HG03196 (cell line): ENCODE results near the gene RHCE.
"Not testable (repeated sequence)": the region's sequence is repeated elsewhere in the genome, so short reads cannot be mapped to it uniquely, and the experiment has no call there.

Experiments used
- ATAC-seq: cut with Tn5 transposase; IDR thresholded peaks from one replicate; pipeline ENCODE4 v1.9.1; 2021; ENCODE audit not compliant: unreplicated experiment

Gene RHCE

DNA sequence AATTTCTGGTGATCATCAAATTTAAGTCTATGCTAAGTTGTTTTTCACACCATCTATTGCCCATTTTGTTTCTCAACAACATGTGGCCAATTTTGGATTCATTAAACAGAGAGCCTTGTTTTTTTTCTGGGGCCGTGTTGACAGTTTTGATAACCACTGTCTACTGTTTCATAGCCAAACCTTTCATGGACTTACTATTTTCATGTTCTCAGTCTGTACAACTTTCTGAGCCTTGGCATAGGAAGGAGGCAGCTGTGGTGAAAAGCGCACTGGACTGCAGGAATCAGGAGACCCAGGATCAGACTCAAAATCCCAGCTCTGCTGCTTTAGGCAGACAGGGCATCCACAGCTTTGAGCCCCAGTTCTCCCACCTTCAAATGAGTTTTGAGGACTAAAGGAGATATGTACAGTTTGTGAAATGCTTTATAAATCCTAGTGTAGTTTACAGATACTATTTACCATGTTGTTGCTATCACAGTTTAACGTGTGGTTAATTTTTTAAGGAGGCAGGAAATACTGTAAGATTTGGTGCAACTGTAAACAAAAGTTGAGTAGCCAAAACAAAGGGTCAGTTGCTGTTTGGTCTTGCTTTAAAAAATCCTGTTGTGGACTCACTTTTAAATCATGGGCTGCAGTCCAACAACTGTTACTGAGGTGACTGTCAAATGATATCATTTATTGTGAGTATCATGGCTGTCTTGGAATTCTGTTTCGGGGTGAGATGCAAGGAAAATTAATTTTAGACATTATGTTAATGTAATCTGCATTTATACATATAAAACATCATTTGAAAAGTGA, 13.0 kb upstream of the RHCE start:
- no peak for ATAC-seq

DNA sequence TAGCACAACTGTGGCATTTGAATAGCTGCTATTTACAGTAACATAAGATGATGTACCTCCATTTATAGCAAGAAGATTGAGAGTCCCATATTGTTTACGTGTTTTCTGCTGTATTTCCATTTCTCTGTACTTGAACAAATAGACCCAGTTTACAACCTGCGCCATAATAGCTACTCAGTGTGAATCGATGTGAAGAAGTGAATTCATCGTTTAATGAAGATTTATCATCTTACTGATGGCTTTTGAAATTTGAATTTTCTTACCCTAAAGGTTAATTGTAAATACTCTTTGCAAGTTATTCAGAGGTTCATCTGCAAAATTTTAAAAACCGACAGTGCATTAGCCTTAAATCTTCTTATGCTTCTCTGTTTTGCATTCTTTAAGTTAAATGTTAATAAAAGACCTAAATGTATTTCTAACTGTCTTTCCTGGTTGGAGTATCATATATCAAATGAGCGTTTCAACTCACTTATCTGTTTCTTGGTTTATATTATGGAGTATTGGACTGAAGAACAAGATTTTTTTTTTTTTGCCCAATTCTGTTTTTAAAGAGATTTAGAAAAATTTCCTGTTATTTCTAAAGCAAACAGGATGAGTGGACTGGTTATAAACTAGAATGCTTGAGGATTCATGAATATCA, 12.2 kb upstream of the RHCE start:
- ATAC-seq: no peak

DNA sequence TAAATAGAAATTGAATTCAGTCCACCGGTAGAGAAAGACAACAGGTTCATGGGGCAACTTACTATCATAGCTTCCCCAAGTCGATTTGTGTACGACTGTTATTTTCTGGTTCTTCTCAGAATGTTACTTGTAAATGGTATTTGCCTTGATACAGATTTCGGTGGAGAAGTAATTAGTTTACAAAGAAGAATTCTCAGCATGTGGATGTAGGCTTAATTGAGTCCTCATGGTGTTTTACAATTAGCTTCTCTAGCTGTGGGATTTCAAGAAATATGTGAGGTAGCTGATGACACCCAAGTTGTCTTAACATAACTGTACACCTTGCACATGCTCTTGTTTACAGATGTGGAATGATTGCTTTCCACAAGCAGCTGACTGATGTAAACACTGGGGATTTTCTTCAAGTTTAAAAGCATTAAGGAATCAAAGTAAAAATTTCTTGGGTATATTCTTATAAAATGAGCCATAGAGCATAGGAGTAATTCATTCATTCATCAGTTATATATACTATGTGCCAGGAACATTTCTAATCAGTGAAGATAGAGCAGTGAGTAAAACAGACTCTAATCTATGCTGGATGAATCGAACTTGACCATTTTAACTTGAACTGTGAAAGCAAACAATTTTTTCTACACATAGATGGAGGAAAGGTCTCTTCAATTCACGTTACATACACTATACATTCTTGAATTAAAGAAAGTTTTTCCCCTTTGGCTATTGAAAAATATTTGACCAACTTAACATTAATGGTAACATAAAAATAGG, 11.5 kb upstream of the RHCE start:
- no peak for ATAC-seq

DNA sequence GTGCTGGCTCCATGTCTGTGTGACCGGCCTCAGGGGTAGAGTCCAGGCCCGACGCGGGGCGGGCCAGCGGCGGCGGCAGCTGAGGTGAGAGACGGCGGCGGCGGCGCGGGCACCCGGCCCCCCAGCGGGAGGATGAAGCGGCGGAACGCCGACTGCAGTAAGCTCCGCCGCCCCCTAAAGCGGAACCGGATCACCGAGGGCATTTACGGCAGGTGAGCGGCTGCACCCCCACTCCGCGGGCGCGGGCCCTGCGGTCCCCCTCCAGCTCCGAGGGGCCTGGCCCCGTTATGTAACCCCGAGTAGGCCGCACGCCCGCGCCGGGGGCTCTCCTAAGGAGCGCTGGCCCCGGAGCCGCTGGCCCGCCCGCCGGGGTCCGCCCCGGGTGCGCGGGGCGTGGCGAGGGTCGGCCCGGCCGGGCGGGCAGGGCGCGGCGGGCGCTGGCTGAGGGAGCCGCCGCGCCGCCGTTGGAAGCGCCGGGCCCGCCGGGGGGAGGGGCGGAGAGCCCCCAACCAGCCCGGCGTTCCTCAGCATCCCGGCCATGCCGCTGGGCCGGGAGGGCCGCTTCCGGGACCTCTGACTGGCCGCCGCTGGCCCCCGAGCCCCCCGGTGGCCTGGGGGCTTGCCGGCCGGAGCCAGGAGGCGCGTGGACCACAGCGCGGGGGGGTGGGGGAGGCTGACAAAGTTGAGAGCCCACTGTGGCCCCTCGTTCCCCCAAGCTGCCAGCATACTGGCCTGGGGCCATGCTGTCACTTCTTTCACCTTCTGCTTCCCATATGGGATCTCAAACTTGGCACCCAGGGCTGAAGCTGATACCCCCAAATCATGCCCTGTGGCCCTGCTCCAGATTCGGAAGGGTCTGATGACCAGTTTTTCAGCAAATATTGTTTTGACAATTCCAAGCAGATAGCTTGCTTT, 10.6 kb upstream of the RHCE start:
- ATAC-seq: peak; percentile 23

DNA sequence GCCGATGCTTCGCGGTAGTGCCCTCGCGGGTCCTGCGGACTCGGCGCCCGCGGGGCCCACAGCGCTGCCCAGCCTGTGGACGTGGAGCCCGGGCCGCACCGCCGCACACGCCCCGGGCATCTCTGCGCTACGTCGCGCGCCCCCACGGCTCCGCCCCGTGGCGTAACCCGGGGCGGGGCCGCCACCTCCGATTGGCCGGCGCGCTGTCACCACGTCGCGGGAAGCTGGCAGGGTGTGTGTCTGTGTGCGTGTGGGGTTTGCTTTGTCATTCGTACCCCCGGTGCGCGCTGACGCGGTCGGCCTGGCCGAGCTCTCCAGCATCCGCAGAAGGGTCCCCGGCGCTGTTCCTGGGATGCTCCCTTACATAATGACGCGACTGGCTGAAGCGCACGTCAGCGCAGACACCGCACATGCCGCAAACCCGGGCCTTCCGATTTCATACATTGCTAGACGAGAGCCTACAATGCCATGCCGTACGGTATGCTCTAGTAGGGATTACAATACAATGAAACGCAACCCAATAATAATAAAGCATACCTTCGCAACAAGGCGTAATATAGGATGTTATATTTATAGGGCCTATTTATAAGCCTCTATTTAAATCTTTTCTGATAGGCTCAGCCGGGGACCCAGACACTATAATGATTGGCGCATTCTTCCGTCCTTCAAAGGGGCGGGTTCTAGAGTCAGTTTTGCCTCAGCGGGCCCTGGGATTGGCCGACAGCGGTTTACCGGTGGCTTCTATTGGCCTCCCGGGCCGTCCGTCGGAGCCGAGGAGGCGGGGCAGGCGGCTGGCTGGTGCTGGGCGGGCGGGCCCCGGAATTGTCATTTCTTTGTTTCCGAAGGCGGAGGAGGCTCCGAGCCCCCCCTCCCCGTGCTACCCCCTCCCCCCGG, 9.7 kb upstream of the RHCE start, which contains the start of gene MACO1:
Gene MACO1 (plus strand): TSS at position 825 of the 894 bp plus-strand sequence. CDS start 202 bp downstream, outside the sequence.
- peak; percentile 87 for ATAC-seq

DNA sequence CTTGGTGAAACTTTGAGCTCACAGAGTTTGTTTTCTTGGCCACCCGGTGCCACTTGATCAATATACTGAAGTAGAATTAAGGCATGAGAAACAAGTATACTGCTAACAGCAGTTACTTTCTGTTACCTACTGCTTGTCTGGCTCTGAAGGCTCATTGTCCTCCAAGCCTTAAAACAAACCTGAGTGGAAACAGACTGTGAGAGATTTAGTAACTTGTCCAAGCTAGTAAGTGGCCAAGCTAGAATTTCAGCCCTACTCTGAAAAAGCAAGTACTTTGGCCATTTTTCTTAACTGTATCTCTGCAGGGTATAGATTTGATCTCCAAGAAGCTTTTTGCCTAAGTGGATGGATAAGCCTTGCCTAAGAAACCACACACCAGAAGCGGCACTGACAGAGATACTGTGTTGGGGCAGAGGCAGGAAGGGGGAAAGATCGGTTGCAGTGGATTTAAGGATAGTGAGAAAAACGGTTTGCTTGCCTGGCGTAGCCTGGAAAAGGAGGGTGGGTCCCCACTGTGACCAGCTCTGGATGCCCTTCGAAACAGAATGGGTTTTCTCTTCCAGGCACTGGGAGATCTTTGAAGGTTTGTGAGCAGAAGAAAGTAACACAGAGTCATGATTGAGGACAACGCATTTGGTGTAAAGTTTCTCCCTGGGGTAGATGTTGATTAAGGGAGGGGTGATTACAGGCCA, 8.0 kb upstream of the RHCE start:
- ATAC-seq: no peak

DNA sequence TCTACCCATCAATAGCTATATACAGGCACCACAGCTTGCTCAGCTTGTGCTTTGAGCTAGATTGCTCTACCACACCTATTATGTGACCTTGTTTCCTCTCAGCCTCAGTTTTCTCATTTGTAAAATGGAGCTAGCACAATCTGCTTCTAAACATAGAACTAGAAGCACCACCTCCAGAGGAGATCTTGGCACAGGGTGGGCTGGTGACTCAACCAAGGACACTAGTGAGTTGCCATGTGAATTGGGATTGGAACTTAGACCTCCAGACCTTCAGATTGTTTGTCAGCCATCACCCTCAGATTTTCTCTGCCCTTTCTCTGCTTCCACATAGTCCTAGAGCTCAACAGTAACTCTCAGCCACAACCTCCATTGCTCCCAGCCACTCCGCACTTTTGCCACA, 7.1 kb upstream of the RHCE start:
- no peak for ATAC-seq

DNA sequence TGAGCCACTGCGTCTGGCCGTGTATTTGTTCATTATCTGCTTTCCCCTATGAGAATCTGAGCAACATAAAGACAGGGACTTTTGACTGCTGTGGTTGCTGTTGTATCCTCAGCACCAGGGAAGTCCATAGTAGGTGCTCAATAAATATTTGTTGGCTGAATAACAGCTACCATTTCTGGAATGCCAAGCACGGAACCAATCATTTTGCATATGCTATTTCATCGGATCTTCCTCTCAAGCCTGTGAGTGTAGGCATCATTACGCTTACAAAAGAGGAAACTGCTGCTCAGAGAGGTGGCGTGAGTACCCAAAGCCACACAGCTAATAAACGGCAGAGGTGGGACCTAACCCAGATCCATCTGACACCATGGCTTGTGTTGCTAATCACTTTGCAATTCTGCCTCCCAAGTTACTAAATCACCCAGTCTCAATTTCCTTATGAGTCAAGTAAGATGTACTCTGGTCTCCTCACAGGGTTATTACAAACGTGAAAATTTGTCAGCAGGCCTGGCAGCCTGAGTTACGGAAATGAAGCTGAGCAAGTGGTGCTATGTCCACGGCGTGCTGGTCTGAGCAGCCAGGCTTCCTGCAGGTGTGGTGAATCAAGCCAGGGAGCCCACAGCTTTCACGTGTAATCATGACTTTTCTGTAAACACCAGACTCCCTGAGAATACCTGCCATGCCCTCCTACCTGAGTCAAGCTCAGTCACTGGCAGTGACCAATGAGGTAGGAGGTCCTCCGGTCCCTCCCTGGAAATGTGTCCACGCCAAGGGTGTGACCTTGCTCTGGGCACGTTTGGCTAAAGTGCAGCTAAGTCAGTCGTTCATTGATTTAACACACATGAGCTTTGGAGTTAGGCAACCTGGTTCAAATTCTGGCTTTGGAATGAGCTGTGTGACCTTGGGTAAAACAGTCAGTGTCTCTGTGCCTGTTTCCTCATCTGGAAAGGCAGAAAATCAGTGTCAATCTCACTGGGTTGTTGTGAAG, 4.8 kb upstream of the RHCE start:
- no peak for ATAC-seq

DNA sequence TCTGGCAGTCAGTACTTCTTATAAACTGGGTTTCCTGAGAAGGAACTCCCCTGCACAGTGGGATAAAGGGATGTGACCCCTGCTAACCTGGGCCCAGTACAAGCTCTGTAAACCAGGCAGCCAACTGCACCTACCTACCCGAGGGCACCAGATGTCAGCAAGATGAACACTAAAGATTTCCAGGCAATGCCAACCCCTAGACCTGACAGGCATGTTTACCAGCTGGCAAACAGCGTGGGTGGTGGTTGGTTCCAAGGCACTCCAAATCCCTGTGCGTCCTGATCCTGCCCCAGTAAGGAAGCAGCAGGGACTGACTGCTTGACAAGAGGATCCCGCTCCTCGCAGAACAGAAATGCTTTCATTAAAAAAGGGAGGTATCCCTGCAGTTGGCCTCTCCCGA, 2.6 kb upstream of the RHCE start:
- ATAC-seq: not testable (repeated sequence)

DNA sequence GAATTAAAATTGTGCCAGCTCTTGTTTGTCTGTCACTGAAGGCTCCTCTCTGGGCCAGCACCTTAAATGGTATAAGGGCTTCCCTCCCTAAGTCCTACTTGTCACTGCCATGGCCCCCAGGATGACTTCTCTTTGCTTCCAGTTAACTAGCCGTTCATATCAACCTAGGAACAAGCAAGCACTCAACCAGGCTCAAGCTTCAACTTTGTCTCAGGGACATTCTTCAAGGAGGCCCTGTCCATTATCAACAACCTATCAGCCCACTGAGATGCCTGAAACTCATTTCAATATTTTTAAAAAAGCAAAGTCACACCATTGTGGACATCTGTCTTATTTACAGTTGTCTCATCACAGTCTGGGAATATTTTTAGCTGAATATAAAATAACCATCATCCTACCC, 1.3 kb downstream of the RHCE start:
- ATAC-seq: not testable (repeated sequence)

DNA sequence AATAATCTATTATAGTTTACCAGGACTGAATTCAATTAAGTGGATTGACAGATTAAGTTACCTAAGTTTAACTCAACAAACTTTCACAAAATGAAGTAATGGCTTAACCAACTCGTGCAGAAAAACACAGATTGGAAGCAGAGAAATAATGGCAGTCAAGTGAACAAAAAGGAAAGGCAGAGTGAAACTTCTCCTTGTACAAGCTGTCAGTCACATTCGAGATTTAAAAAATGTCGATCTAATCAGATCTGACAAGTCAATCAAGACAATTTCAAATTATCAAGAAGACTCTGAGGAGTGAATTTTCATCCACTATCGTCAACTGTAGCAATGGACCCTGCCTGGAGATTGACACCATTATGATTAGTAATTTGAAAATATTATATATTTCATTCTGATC, 3.3 kb downstream of the RHCE start:
- not testable (repeated sequence) for ATAC-seq

DNA sequence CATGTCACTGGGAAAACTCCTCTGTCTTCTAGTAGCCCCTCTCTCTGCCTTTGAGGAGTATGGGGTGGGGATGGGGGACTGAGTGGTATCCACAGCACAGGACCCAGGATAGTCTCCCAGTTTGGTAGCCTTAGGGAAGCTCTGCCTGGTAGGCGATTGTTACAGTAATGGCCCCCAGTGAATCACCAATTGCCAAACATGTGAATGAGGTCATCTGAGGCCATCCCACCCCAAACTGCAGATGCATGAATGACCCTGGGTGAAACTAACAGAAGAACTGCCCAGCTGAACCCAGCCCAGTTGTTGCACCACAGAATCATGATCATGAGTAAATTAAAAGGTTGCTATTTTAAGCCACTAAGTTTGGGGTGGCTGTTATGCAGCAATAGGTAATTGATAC, 6.0 kb downstream of the RHCE start:
- ATAC-seq: not testable (repeated sequence)

DNA sequence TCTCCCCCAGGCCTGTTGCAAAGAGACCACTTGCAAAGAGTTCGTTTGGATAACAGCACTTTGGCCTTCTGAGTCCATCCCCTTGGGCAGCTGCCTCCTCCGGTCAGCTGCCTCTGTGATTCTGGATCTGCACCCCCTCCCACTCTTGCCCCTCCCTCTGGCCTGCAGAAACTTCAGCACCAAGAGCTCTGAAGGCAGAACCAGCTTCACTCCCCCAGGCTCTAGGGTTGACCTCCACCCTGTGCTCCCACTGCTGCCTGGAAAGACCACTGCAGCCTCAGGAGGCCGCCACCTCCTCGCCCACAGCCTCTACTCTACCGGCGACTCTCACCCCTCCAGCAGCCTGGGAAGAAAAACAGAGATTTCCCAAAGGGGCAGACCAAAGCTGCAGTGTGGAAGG, 6.5 kb downstream of the RHCE start:
- ATAC-seq: not testable (repeated sequence)

DNA sequence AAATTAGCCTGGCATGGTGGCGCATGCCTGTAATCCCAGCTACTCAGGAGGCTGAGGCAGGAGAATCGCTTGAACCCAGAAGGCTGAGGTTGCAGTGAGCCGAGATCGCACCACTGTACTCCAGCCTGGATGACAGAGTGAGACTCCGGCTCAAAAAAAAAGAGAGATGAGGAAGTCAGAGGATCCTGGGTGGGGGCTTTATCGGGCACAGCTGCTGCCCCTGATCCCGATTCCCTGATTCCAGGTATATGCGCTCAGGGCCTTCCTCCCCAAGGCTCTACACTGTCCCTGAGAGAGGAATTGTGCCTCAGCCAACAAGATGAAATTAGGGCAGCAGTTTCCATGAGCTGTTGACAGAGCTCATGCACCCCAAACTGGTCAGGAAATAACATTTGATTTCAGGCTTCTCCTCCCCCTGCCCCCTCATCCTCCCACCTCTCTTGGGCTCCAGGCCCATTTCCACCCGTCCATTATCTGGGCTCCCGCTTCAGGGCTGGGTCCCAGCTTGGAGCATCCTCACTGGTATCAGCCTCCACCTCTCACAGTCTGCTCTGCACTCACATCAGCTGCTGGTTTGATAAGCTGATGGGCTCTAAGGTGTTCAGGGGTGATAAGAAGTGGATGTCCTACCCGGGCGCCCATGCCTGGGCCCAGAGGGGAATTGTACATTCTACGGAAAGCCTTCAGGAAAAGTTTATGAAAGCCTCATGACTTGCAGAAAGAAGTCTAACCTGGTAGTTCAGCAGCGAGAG, 7.6 kb downstream of the RHCE start:
- not testable (repeated sequence) for ATAC-seq

DNA sequence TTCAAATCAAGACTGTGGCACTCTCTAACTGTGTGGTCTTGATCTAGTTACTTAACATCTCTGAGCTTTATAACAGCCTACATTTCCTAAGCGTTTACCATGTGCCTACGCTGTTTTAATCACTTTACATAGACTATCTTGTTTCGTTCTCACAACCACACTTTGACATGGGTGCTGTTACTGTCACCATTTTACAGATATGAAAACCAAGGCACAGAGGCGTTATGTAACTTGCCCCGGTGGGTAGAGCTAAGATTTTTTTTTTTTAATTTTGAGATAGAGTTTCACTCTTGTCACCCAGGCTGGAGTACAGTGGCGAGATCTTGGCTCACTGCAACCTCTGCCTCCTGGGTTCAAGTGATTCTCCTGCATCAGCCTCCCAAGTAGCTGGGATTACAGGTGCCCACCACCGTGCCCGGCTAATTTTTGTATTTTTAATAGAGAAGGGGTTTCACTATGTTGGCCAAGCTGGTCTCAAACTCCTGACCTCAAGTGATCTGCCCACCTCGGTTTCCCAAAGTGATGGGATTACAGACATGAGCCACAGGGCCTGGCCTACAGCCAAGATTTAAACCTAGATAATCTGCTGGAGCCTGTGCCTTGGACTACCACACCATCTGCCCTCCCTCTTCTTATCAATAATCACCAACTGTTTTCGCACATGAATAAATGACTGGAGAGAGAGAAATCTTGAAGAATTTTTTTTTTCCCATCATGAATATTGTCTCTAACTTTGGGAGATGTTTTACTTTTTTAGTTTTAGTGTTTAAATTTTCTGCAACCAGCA, 10.8 kb downstream of the RHCE start:
- ATAC-seq: not testable (repeated sequence)

DNA sequence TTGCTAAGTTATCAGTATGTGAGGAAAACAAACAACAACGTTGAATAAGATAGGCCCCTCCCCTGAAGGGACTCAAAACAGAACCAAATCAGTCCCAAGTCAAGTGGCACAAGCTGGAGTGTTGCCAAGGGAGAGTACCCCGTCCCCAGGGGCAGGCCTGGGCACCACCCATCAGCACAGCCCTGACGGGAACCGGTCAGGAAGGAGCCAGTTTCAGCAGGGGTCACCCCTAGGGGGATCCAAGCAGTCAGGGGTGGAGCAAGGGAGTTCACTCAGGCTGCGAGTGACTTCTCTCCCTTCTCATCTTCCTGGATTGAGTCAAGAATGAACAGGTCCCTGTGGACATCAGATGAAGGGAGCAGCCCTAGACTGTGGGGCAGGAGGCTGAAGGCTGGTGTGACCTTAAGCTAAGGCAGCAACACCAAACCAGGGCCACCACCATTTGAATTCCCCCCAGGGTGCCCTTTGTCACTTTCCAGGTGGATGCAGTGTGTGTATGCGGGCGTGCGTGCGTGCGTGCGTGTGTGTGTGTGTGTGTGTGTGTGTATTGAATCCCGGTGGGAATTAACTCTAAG, 14.8 kb downstream of the RHCE start:
- ATAC-seq: not testable (repeated sequence)
